Measurements from ENCODE around the gene PTPRO. TPM values are rescaled to one million over a fixed set of nuclear protein-coding genes. Genes with fewer than 3 reads are reported as not detected.

The PTPRO gene
- total RNA-seq, 1 donor: under 0.01 TPM

DNA sequence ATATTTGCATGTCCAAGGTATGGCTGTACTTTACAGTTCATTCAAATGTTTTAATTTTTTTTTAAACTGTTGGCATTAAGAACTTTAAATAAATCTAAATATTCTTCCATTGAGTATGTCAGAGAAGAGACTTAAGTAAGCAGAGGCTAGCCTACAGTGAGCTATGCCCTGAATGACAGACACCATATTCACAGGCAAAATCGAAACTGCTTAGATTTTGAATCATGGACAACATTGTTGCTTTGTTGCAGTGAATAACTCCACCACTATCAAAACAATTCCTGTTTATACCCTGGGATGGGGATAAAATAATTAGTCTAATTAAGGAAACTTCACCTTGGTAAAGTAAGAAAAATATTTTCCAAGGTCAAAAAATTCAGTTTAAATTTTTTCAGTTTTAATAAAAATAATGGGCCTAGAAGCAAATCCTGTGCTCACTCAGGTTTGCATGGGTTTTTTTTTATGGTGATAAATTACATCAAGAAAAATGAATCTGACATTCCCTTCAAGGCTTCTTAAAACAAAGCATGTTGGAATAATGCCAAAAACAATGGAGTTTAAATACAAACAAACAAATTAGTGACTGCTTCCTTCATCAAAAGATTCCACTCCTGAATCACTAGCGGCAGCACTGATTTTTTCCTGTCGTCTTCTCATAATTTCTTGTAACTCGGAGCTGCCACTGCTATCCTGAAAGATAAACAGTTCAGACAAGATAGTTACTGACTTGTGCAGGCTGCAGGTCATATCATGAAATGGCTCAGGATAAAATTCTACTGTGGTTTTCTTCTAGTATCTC, 298.6 kb downstream of the PTPRO start:
- H3K4me3 ChIP-seq (ENCODE audit: low read depth, low read length): no peak overlapping the region
- peak; percentile 59 for DNase-seq (ENCODE audit: low read depth)
- TF ChIP-seq, protein P1, sequence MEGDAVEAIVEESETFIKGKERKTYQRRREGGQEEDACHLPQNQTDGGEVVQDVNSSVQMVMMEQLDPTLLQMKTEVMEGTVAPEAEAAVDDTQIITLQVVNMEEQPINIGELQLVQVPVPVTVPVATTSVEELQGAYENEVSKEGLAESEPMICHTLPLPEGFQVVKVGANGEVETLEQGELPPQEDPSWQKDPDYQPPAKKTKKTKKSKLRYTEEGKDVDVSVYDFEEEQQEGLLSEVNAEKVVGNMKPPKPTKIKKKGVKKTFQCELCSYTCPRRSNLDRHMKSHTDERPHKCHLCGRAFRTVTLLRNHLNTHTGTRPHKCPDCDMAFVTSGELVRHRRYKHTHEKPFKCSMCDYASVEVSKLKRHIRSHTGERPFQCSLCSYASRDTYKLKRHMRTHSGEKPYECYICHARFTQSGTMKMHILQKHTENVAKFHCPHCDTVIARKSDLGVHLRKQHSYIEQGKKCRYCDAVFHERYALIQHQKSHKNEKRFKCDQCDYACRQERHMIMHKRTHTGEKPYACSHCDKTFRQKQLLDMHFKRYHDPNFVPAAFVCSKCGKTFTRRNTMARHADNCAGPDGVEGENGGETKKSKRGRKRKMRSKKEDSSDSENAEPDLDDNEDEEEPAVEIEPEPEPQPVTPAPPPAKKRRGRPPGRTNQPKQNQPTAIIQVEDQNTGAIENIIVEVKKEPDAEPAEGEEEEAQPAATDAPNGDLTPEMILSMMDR (IDR thresholded peaks at IDR 0.05; ENCODE audit: insufficient read depth, low read depth, low read length): no peak

DNA sequence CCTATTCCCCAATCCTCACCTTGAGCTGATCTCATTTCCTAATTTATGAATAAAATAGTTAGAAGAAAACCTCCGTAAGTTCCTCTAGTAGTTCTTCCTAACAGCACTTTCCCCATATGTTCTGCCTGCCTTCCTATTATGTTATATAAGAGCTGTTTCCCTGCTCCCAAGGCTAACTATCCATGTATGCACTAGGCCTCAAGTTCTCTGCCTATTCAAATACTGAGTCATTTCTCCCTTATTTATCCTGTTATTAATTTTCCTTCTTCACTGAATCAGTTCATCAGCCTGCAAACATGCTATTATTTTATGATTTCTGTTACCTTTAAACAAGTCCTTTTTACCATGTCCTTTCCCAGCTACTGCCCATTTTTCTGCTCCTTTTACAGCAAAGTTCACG, 302.8 kb downstream of the PTPRO start:
- TF ChIP-seq, protein P1 (IDR thresholded peaks at IDR 0.05; ENCODE audit: insufficient read depth, low read depth, low read length): no peak
- no peak overlapping the region for H3K4me3 ChIP-seq (ENCODE audit: low read depth, low read length)
- no peak for DNase-seq (ENCODE audit: low read depth)

DNA sequence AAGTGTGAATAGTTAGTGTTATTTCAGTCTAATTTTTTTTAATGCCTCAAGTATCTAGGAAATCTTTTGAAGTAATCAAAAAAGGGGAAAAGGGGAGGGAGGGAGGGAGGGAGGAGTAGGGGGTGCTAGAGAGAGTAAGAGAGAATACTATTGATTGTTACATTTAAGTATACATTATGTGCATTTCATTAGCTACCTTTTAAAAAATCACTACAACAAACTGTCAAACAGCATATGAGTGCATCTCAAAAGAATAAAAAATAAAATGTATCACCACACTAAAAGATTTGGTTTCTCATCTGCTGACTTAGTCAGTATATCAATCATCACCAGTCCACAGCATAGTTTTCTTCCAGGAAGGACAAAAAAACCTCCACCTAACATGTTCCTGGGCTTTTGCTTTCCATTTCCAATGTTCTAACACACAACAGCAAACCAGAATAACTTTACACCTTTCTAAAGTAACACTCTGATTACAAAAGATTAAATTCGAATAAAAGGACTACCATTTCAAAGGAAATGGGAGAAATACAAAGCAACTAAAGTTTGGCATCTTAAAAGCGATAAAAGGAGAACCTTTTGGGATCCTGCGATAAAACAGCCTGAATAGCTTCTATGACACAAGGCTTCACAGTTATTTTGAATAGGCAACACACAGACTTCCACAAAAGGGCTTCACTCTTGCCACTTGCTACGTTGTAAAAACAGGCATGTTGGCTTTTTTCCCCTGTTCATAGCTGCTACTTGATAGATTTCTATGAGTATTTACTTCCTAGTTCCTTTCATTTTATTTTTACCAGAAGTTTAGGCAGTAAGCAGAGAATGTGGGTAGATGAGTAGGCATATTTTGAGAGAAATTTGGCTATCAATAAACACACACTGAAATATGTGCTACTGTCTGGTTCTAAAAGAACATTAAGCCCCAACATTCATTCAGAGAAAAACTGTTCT, 306.0 kb downstream of the PTPRO start:
- H3K4me3 ChIP-seq (ENCODE audit: low read depth, low read length): no peak overlapping the region
- TF ChIP-seq, protein P1 (IDR thresholded peaks at IDR 0.05; ENCODE audit: insufficient read depth, low read depth, low read length): no peak
- DNase-seq (ENCODE audit: low read depth): peak; percentile 80

DNA sequence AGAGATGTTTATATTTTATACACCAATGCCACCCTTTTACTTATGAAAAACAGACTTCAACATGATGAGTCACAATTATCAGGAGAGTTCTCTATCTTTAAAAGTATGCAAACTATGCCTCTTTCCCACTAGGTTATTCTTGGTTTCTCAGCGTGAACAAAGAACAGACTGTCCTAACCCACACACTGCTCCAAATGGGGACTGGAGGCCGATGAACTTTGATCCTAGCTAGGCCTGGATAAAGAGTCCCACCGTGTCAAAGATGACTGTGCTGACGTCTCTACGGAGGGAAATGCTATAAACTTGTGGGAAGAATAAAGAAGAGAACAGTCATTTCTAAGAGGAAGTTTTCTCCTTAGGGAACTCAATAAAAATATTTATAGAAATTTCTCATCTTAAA, 306.8 kb downstream of the PTPRO start:
- TF ChIP-seq, protein P1 (IDR thresholded peaks at IDR 0.05; ENCODE audit: insufficient read depth, low read depth, low read length): no peak
- peak; percentile 100 for DNase-seq (ENCODE audit: low read depth)
- no peak overlapping the region for H3K4me3 ChIP-seq (ENCODE audit: low read depth, low read length)

DNA sequence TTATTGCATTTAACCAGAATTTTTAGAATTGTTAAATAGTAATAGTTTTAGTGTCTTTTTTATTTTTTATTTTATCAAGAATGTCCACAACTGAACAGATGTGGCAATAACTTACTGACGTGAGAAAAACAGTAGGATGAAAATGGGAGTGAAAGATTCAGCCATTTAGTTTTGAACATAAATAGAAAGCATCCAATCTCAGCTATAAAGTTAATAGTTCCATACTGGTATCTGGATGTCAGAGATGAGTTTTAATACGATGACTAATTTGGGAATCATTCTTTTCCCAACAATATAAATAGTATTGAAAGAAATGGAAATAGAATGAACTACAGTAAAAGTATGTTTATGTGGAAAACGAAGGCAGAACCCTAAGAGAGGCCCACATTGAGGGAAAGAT, 307.5 kb downstream of the PTPRO start:
- no peak overlapping the region for H3K4me3 ChIP-seq (ENCODE audit: low read depth, low read length)
- TF ChIP-seq, protein P1 (IDR thresholded peaks at IDR 0.05; ENCODE audit: insufficient read depth, low read depth, low read length): no peak
- DNase-seq (ENCODE audit: low read depth): peak; percentile 89

DNA sequence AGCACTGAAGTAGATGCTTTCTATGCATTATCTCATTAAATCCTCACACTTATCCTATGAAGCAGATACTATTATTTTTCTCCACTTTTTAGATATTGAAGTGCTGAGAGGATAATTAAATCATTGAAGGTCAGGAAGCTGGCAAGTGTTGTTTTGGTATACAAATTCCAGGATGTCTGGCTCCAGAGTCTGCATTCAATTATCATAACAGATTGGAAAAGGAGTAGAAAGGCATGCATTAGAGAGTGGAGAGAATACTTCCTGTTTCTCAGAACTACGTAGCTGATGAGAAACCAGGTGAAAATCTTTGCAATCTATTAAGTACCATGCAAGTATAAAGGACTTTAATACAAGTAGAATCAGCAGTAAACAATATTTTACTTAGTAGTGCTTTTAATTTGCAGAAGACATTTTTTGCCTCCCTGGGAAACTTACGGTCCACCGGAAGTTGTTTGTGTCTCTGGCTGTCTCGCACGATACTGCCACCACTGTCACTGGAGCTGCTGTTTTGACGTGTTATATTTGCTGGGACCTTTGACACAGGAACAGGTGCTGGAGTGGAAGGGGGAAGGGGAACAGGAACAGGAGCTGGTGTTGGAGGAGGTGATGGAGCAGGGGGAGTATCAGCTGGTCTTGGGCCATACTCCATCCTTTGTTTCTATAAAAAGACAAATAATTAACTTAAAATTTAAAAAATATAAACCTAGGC, 308.9 kb downstream of the PTPRO start:
- DNase-seq (ENCODE audit: low read depth): peak; percentile 43
- TF ChIP-seq, protein P1 (IDR thresholded peaks at IDR 0.05; ENCODE audit: insufficient read depth, low read depth, low read length): no peak
- H3K4me3 ChIP-seq (ENCODE audit: low read depth, low read length): no peak overlapping the region

All from fibroblast of villous mesenchyme (primary cell).